MM.1S (cell line): ENCODE data around the gene C4BPB.

Experiments
- DNase-seq: peaks from one replicate; pipeline ENCODE4 v3.0.0-alpha.2; 2015
- H2AFZ ChIP-seq: fragments of 300-600 bp; sonication (generic); 2 replicates; pipeline ENCODE4 v1.6.0; 2016; ENCODE audit warnings: antibody characterized with exemption, low read length
- H3F3A ChIP-seq: fragments of 300-600 bp; sonication (generic); 2 replicates; pipeline ENCODE4 v1.6.1; 2016; ENCODE audit warnings: mild to moderate bottlenecking, antibody characterized with exemption, low read length, moderate library complexity, mixed read lengths; ENCODE audit not compliant: insufficient read depth
- H3K27ac ChIP-seq: fragments of 300-600 bp; sonication (generic); 2 replicates; pipeline ENCODE4 v1.5.1; 2016; ENCODE audit warnings: mild to moderate bottlenecking, low read length
- H3K27me3 ChIP-seq: fragments of 300-600 bp; sonication (generic); replicated peaks from 2 replicates; pipeline ENCODE4 v1.6.0; 2016; ENCODE audit warnings: low read length; ENCODE audit not compliant: insufficient read depth
- H3K36me3 ChIP-seq: fragments of 300-600 bp; sonication (generic); replicated peaks from 2 replicates; pipeline ENCODE4 v1.6.1; 2016; ENCODE audit warnings: mild to moderate bottlenecking, low read length, mixed read lengths; ENCODE audit not compliant: insufficient read depth
- H3K4me1 ChIP-seq: fragments of 300-600 bp; sonication (generic); 2 replicates; pipeline ENCODE4 v1.6.1; 2016; ENCODE audit warnings: low read length, mixed read lengths
- H3K4me2 ChIP-seq: fragments of 300-600 bp; sonication (generic); 2 replicates; pipeline ENCODE4 v1.6.0; 2016; ENCODE audit warnings: low read depth, low read length
- H3K4me3 ChIP-seq: fragments of 300-600 bp; sonication (generic); 2 replicates; pipeline ENCODE4 v1.5.1; 2016; ENCODE audit warnings: low read length, mixed read lengths
- H3K79me2 ChIP-seq: fragments of 300-600 bp; sonication (generic); 2 replicates; pipeline ENCODE4 v1.6.1; 2016; ENCODE audit warnings: mixed run types, low read length, mixed read lengths
- H3K9ac ChIP-seq: fragments of 300-600 bp; sonication (generic); 2 replicates; pipeline ENCODE4 v1.6.1; 2016; ENCODE audit warnings: low read length, mixed read lengths
- H3K9me2 ChIP-seq: fragments of 300-600 bp; sonication (generic); replicated peaks from 2 replicates; pipeline ENCODE4 v1.6.1; 2016; ENCODE audit warnings: mild to moderate bottlenecking, low read length, mixed read lengths; ENCODE audit not compliant: insufficient read depth
- H3K9me3 ChIP-seq: fragments of 300-600 bp; sonication (generic); replicated peaks from 2 replicates; pipeline ENCODE4 v1.6.1; 2016; ENCODE audit warnings: mild to moderate bottlenecking, low read length, mixed read lengths; ENCODE audit not compliant: insufficient read depth
- H4K20me1 ChIP-seq: fragments of 300-600 bp; sonication (generic); 2 replicates; pipeline ENCODE4 v1.6.1; 2016; ENCODE audit warnings: mild to moderate bottlenecking, low read length, moderate library complexity, mixed read lengths; ENCODE audit not compliant: insufficient read depth
- CTCF ChIP-seq: fragments of 300-600 bp; sonication (generic); IDR thresholded peaks from 2 replicates; pipeline ENCODE4 v1.5.1; 2016; ENCODE audit warnings: antibody characterized with exemption, low read length, mixed read lengths
- EZH2 ChIP-seq: fragments of 300-600 bp; sonication (generic); optimal IDR thresholded peaks from 2 replicates; pipeline ENCODE3; 2017; ENCODE audit warnings: low read depth, mild to moderate bottlenecking, antibody characterized with exemption, low read length, mixed read lengths
- EZH2phosphoT487 ChIP-seq: fragments of 300-600 bp; sonication (generic); IDR thresholded peaks from 2 replicates; pipeline ENCODE4 v1.6.1; 2018; ENCODE audit warnings: antibody characterized with exemption, low read length

C4BPB gene

GRCh38 chr1:207067185-207067584, 21.5 kb upstream of the C4BPB start:
- H3K4me3 ChIP-seq, result no peak overlapping the region

GRCh38 chr1:207067665-207068064, 21.0 kb upstream of the C4BPB start:
- TF ChIP-seq EZH2phosphoT487, result no peak
- TF ChIP-seq CTCF, result no peak
- no peak for TF ChIP-seq EZH2
- H3F3A ChIP-seq, result no peaks in the 10 kb centered on the region
- no peaks in the 10 kb centered on the region for H4K20me1 ChIP-seq
- H3K36me3 ChIP-seq, result no peaks in the 10 kb centered on the region
- H3K9ac ChIP-seq, result no peak overlapping the region
- peaks cover 3% of the 10 kb centered on the region; the same call in 1 of the 2 replicates for H3K4me1 ChIP-seq
- H3K27ac ChIP-seq, result no peak overlapping the region
- no peak overlapping the region for H3K4me3 ChIP-seq
- no peaks in the 10 kb centered on the region for H3K27me3 ChIP-seq
- H2AFZ ChIP-seq, result no peak overlapping the region
- DNase-seq, result no peak
- H3K9me2 ChIP-seq, result no peaks in the 10 kb centered on the region
- no peaks in the 10 kb centered on the region for H3K79me2 ChIP-seq
- no peaks in the 10 kb centered on the region for H3K9me3 ChIP-seq
- H3K4me2 ChIP-seq, result no peak overlapping the region

More at GRCh38 chr1:207067185-207067584, 21.5 kb upstream of the C4BPB start:
- no peak overlapping the region for H3K4me2 ChIP-seq
- TF ChIP-seq EZH2phosphoT487 (no peak), CTCF (no peak), EZH2 (no peak)
- H3K9me2 ChIP-seq, result no peaks in the 10 kb centered on the region
- no peaks in the 10 kb centered on the region for H3F3A ChIP-seq
- no peak overlapping the region for H3K27ac ChIP-seq
- no peaks in the 10 kb centered on the region for H3K36me3 ChIP-seq
- H3K9me3 ChIP-seq, result no peaks in the 10 kb centered on the region
- H3K4me1 ChIP-seq, result peaks cover 3% of the 10 kb centered on the region; the same call in 1 of the 2 replicates
- no peak for DNase-seq
- H3K79me2 ChIP-seq, result no peaks in the 10 kb centered on the region
- H3K9ac ChIP-seq, result no peak overlapping the region
- H3K27me3 ChIP-seq, result no peaks in the 10 kb centered on the region
- no peak overlapping the region for H2AFZ ChIP-seq
- no peaks in the 10 kb centered on the region for H4K20me1 ChIP-seq

GRCh38 chr1:207069061-207069460, 19.6 kb upstream of the C4BPB start:
- no peak overlapping the region for H3K4me2 ChIP-seq
- no peaks in the 10 kb centered on the region for H3K27me3 ChIP-seq
- no peak for DNase-seq
- H3K79me2 ChIP-seq, result no peaks in the 10 kb centered on the region
- TF ChIP-seq EZH2 (no peak), CTCF (no peak), EZH2phosphoT487 (no peak)
- no peaks in the 10 kb centered on the region for H3F3A ChIP-seq
- H3K9me2 ChIP-seq, result no peaks in the 10 kb centered on the region
- no peak overlapping the region for H3K9ac ChIP-seq
- H3K4me1 ChIP-seq, result peaks cover 3% of the 10 kb centered on the region; the same call in 1 of the 2 replicates
- H3K9me3 ChIP-seq, result no peaks in the 10 kb centered on the region
- no peak overlapping the region for H3K27ac ChIP-seq
- H4K20me1 ChIP-seq, result no peaks in the 10 kb centered on the region
- H3K4me3 ChIP-seq, result no peak overlapping the region
- no peak overlapping the region for H2AFZ ChIP-seq
- H3K36me3 ChIP-seq, result no peaks in the 10 kb centered on the region
